Inflammatory macrophage (primary cell): ENCODE measurements around the gene CLCF1.
"Not testable (repeated sequence)": the region's sequence is repeated elsewhere in the genome, so short reads cannot be mapped to it uniquely, and the experiment has no call there.

Source experiments
- DNase-seq, 2 donors: peaks; one replicate each; pipeline ENCODE4 v3.0.0-alpha.2; 2020 to 2022

Gene CLCF1

DNA sequence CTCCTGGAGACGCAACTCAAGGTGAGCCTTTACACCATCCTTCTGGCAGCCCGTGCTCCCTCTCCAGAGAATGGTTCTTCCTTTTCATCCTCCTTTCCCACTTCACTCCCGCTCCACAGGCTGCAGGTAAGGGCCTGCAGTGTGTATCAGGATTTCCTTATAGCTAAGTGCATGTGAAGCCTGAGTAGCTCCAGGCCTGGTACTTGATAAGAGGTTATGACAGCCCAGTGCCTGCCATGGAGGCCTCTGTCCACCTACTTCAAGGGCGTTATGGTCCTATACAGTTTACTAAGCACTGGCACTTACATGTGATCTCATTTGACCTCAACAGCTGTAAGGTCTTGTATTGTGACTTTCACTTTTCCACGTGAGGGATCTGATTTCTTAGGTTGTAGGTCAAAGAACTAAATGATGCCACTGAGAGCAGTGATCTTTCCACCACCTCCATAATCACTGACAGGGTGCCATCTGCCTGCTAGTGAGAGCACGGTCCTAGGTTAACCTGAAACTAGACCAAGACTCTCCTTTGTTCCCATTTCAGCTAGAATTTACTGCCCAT is 52.0 kb downstream of the CLCF1 start:
- no peak for DNase-seq

DNA sequence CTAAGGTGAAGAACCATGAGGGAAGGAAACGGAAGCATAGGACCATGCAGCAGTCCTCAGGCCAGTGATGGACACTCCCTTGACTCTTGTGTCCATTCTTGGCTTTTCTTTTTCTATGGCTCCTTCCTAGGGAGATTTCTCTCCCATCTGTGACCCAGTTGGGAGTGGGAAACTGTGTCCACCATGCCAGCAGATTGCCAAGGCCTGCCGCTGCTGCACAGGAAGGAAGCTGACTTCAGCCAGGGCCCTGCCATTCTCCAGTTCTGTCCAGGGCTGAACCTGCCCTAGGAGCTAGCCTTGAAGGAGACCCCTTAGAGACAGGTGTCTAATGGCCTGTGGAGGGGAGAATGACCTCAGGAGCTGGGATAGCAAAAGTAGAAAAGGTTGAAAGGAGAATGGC is 52.7 kb downstream of the CLCF1 start:
- DNase-seq: no peak

DNA sequence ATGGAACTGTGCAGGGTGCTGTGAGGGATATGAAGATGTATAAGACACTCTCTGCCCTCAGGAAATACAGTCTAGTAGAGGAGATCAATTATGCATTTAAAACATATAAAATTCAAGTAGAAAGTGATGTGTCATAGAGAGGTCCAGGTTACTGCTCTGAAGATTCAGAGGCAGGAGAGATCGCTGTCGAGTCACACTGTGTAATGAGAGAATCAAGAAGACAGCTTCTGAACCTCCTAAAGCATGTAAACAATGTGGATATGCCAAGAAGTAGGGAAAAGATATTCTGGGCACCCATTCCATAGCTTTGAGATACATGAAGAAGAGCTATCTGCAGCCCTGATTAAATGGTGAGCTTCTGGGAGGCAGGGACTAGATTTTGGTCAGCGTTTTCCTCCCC is 53.4 kb downstream of the CLCF1 start:
- no peak for DNase-seq

DNA sequence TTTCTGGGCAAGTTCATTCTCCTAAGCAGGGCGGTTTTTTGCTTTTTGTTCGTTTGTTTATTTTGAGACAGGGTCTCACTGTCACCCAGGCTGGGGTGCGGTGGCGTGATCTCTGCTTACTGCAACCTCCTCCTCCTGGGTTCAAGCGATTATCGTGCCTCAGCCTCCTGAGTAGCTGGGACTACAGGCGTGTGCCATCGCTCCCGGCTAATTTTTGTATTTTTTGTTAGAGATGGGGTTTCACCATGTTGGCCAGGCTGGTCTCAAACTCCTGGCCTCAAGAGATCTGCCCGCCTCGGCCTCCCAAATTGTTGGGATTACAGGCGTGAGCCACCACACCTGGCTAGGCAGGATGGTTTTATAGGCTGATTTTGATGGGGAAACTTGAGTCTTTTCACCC is 54.5 kb downstream of the CLCF1 start:
- not testable (repeated sequence) for DNase-seq

DNA sequence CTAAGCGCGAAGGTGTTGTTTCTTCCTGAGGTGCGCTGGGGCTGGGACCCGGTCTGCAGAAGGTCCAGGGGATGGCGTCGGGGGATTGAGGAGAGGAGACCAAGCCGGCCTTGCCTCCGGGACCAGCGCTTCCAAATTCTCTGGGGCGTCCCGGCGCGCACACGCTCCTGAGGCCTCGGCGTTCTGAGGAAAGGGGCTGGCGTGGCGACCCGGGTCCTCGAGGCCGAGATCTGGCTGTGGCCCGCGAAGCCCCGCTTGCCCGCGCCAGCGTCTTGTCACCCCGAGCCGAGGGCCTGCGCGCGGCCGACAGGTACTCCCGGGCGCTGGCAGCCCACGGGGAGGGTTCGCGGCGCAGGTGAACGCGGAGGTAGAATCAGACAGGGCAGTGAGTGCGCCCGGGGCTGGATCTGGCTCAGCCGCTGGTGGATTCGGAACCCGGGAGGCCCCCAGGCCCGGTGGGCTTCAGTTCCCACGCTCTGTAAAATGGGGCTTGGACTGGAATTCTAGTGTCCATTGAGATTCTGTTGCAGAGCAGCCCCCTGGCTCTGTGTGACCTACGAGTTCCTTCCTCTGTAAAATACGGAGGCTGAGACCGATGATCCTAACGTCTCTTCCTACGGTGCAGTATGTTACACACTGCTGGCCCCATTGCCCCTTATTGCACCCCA is 55.4 kb downstream of the CLCF1 start:
- no peak for DNase-seq

DNA sequence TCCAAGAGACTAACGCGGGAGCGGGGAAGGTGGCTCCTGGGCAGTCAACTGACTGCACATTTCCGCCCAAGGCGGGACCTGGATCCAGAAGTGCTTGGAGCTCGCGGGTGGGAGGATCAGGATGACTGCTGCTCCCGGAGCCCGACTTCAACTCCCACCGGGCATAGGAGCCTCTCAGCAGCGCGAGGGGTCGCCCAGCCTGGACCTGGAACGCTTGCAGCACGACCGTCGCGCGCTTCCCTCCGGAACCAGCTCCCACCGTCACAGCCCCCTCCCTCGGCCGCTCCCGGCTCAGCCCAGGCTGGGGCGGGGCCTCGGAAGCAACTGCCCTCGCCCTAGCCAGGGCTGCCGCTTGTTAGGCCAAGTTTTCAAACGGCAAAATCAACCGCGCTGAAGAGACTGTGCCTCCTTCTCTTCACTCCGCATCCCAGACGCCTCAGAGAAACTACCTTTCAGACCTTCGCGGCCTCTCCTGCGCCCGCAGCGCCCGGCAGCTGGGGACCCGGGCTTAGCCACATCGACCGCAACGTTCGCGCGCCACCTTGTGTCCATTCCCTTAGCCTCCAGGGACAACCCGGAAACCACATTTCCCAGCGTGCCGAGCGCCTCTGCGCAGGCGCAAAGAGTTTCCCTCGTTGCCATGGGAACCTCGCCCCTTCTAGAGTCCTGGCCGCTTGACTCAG is 56.1 kb downstream of the CLCF1 start:
- DNase-seq: peak; percentile 96 to 97

DNA sequence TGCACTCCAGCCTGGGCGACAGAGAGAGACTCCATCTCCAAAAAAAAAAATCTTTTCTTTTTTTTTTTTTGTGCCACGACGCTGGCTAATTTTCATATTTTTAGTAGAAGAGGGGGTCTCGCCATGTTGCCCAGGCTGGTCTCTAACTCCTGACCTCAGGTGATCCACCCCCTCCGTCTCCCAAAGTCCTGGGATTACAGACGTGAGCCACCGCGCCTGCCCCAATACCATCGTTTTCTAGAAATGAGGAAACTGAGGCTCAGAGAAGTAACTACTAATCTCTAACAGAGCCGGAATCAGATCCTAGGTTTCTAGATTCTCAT is 56.6 kb downstream of the CLCF1 start:
- no peak for DNase-seq

DNA sequence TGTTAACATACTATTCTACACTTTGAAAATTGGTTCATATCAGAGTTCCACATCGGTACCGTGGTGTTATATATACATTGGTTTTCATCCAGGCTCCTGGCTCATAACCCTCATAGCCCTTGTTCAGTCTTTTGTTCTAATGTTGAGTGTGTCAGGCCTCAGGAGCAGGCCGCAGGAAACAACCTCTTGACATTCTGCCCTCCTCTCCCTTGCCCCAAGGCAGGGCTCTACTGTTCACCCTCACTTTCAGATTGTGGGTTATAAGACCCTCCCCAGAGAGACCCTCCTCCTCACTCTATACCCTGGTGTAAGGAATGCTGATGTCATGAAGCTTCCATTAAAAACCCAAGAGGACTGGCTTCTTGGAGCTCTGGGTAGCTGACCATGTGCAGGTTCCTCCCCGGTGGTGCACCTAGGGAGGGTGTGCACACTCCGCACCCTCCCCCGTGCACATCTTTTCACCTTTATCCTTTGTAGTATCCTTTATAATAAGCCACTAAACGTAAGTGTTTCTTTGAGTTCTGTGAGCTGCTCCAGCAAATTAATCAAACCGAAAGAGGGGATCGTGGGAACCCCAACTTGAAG is 58.0 kb downstream of the CLCF1 start:
- no peak for DNase-seq

DNA sequence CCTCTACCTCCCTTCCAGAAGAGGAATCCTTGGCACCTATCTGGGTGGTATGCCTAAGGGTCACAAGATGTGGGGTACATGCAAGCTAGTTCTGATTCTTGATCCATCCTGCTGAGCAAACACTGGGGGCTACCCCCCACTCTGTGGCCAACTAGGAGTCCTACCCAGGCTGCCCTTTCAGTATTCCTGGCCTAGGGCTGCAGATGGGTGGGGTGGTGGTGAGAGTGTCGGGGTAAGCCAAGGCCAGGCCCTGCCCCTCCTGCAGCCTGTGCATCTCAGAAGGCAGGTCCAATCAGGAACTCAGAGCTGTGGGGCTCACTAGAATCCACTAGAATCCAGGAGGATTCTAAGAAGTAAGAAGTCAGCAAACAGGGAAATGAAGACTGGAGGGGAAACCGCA is 59.2 kb downstream of the CLCF1 start:
- no peak for DNase-seq
